Neural cell (in vitro differentiated cells): ENCODE results near the gene C14orf180. TPM values are rescaled to one million over a fixed set of nuclear protein-coding genes. Genes with fewer than 3 reads are reported as not detected.

ENCODE experiments used
- H2AFZ ChIP-seq: fragments of 200-600, 300-800 bp; sonication (generic), shearing (Covaris generic); 2 replicates; pipeline ENCODE4 v1.6.0; 2014; ENCODE audit warnings: low read depth, mild to moderate bottlenecking, antibody characterized with exemption, low read length, moderate library complexity
- H3F3A ChIP-seq: fragments of 200-600 bp; shearing (Covaris generic); 2 replicates; pipeline ENCODE4 v1.6.1; 2016; ENCODE audit warnings: mild to moderate bottlenecking, moderate library complexity, mixed read lengths, antibody characterized with exemption, low read length; ENCODE audit not compliant: insufficient read depth, poor library complexity, severe bottlenecking
- H3K27ac ChIP-seq: fragments of 200-600, 300-800 bp; sonication (generic), shearing (Covaris generic); 2 replicates; pipeline ENCODE4 v1.5.1; 2014; ENCODE audit warnings: mild to moderate bottlenecking, low read length, moderate library complexity
- H3K27me3 ChIP-seq: fragments of 300-800, 200-600 bp; sonication (generic), shearing (Covaris generic); 2 replicates; pipeline ENCODE4 v1.6.0; 2014; ENCODE audit warnings: mild to moderate bottlenecking, low read depth, low read length, moderate library complexity; ENCODE audit not compliant: insufficient read depth
- H3K36me3 ChIP-seq: fragments of 300-800, 200-600 bp; sonication (generic), shearing (Covaris generic); 2 replicates; pipeline ENCODE4 v1.5.1; 2014; ENCODE audit warnings: mild to moderate bottlenecking, antibody characterized with exemption, low read length, moderate library complexity; ENCODE audit not compliant: insufficient read depth
- H3K4me2 ChIP-seq: fragments of 300-800, 200-600 bp; sonication (generic), shearing (Covaris generic); 2 replicates; pipeline ENCODE4 v1.6.0; 2014; ENCODE audit warnings: mild to moderate bottlenecking, low read length
- H3K4me3 ChIP-seq: fragments of 300-800, 200-600 bp; sonication (generic), shearing (Covaris generic); 2 replicates; pipeline ENCODE4 v1.5.1; 2014; ENCODE audit warnings: mild to moderate bottlenecking, low read length, moderate library complexity
- H3K79me2 ChIP-seq: fragments of 200-600 bp; shearing (Covaris generic); replicated peaks from 2 replicates; pipeline ENCODE4 v1.6.0; 2014; ENCODE audit warnings: mild to moderate bottlenecking, low read length, moderate library complexity; ENCODE audit not compliant: insufficient read depth
- H3K9ac ChIP-seq: fragments of 300-800, 200-600 bp; sonication (generic), shearing (Covaris generic); 2 replicates; pipeline ENCODE4 v1.6.1; 2016; ENCODE audit warnings: mild to moderate bottlenecking, low read length, mixed read lengths
- H3K9me2 ChIP-seq: fragments of 200-600 bp; shearing (Covaris generic); 2 replicates; pipeline ENCODE4 v1.6.1; 2016; ENCODE audit warnings: mild to moderate bottlenecking, low read length, mixed read lengths; ENCODE audit not compliant: insufficient read depth
- H3K9me3 ChIP-seq: fragments of 200-600, 300-800 bp; sonication (generic), shearing (Covaris generic); 2 replicates; pipeline ENCODE4 v1.6.1; 2016; ENCODE audit warnings: mild to moderate bottlenecking, mixed run types, low read length, moderate library complexity, mixed read lengths
- H4K20me1 ChIP-seq: fragments of 200-600 bp; shearing (Covaris generic); 2 replicates; pipeline ENCODE4 v1.6.1; 2016; ENCODE audit warnings: mild to moderate bottlenecking, mixed run types; ENCODE audit not compliant: insufficient read depth
- EP300 ChIP-seq: fragments of 450-650 bp; conservative IDR thresholded peaks from 2 replicates; pipeline ENCODE4 v1.6.1; 2014; ENCODE audit warnings: antibody characterized with exemption, mild to moderate bottlenecking, moderate library complexity; ENCODE audit not compliant: poor library complexity, severe bottlenecking
- EZH2 ChIP-seq: fragments of 200-600, 300-800 bp; shearing (Covaris generic), sonication (generic); IDR thresholded peaks from 2 replicates; pipeline ENCODE4 v1.6.1; 2014; ENCODE audit warnings: antibody characterized with exemption, low read length, borderline replicate concordance, mild to moderate bottlenecking; ENCODE audit not compliant: insufficient read depth, poor library complexity, severe bottlenecking
- MXI1 ChIP-seq: fragments of 450-650 bp; conservative IDR thresholded peaks from 2 replicates; pipeline ENCODE4 v1.6.1; 2014; ENCODE audit warnings: antibody characterized with exemption, mild to moderate bottlenecking; ENCODE audit not compliant: poor library complexity, severe bottlenecking
- POLR2AphosphoS5 ChIP-seq: IDR thresholded peaks from 2 replicates; pipeline ENCODE4 v1.6.1; 2012
- RAD21 ChIP-seq: fragments of 450-650 bp; conservative IDR thresholded peaks from 2 replicates; pipeline ENCODE4 v1.6.1; 2014; ENCODE audit warnings: antibody characterized with exemption, mild to moderate bottlenecking, moderate library complexity
- SMC3 ChIP-seq: fragments of 450-650 bp; conservative IDR thresholded peaks from 2 replicates; pipeline ENCODE4 v1.6.1; 2014; ENCODE audit warnings: antibody characterized with exemption, mild to moderate bottlenecking, moderate library complexity; ENCODE audit not compliant: poor library complexity
- TAF1 ChIP-seq: IDR thresholded peaks from 2 replicates; pipeline ENCODE4 v1.6.1; 2012; ENCODE audit warnings: low read depth
- polyA plus RNA-seq: library from polyadenylated mRNA; depleted of rRNA; stranded (reverse); fragments of >200 nt; gene quantifications from 2 replicates; pipeline ENCODE4 v1.2.3, GENCODE V29; 2014
- TF ChIP-seq, protein P1 (sequence below): IDR thresholded peaks from 2 replicates; pipeline ENCODE4 v1.6.1; 2012; ENCODE audit warnings: borderline replicate concordance
- TF ChIP-seq, protein P2 (sequence below): fragments of 450-650 bp; IDR thresholded peaks from 2 replicates; pipeline ENCODE4 v1.5.1; 2014; ENCODE audit warnings: antibody characterized with exemption, mild to moderate bottlenecking, moderate library complexity; ENCODE audit not compliant: poor library complexity, severe bottlenecking

C14orf180 gene
- polyA plus RNA-seq, 1 donor from 2014 or later: not detected

DNA sequence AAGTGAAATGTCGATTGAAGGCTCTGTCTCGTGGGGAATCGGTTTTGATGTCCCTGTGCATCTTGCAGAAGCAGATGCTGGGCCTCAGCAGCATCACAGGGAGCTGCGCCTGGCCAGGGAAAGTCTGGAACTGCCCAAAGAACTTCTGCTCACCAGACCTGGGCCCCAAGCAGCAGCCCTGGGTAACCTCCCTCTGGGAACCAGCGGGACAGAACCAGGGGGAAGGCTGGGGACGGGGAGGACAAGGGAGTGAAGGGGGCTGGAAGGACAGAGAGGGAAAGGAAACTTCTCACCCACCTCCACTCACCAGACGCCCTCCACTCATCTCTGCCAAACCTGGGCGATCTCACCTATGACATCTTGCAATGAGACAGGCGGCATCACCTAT is 26.8 kb upstream of the C14orf180 start:
- TF ChIP-seq, protein P1, sequence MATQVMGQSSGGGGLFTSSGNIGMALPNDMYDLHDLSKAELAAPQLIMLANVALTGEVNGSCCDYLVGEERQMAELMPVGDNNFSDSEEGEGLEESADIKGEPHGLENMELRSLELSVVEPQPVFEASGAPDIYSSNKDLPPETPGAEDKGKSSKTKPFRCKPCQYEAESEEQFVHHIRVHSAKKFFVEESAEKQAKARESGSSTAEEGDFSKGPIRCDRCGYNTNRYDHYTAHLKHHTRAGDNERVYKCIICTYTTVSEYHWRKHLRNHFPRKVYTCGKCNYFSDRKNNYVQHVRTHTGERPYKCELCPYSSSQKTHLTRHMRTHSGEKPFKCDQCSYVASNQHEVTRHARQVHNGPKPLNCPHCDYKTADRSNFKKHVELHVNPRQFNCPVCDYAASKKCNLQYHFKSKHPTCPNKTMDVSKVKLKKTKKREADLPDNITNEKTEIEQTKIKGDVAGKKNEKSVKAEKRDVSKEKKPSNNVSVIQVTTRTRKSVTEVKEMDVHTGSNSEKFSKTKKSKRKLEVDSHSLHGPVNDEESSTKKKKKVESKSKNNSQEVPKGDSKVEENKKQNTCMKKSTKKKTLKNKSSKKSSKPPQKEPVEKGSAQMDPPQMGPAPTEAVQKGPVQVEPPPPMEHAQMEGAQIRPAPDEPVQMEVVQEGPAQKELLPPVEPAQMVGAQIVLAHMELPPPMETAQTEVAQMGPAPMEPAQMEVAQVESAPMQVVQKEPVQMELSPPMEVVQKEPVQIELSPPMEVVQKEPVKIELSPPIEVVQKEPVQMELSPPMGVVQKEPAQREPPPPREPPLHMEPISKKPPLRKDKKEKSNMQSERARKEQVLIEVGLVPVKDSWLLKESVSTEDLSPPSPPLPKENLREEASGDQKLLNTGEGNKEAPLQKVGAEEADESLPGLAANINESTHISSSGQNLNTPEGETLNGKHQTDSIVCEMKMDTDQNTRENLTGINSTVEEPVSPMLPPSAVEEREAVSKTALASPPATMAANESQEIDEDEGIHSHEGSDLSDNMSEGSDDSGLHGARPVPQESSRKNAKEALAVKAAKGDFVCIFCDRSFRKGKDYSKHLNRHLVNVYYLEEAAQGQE: no peak
- TF ChIP-seq TAF1 (no peak), EP300 (no peak), SMC3 (no peak), MXI1 (no peak), POLR2AphosphoS5 (no peak), EZH2 (no peak), RAD21 (no peak)
- TF ChIP-seq, protein P2, sequence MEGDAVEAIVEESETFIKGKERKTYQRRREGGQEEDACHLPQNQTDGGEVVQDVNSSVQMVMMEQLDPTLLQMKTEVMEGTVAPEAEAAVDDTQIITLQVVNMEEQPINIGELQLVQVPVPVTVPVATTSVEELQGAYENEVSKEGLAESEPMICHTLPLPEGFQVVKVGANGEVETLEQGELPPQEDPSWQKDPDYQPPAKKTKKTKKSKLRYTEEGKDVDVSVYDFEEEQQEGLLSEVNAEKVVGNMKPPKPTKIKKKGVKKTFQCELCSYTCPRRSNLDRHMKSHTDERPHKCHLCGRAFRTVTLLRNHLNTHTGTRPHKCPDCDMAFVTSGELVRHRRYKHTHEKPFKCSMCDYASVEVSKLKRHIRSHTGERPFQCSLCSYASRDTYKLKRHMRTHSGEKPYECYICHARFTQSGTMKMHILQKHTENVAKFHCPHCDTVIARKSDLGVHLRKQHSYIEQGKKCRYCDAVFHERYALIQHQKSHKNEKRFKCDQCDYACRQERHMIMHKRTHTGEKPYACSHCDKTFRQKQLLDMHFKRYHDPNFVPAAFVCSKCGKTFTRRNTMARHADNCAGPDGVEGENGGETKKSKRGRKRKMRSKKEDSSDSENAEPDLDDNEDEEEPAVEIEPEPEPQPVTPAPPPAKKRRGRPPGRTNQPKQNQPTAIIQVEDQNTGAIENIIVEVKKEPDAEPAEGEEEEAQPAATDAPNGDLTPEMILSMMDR: no peak
- Histone ChIP-seq H3K36me3 (no peaks in the 10 kb centered on the region), H4K20me1 (no peaks in the 10 kb centered on the region), H3K4me3 (no peak overlapping the region), H2AFZ (no peak overlapping the region), H3K9ac (no peak overlapping the region), H3K9me3 (no peaks in the 10 kb centered on the region), H3K9me2 (no peaks in the 10 kb centered on the region), H3F3A (no peaks in the 10 kb centered on the region), H3K4me2 (no peak overlapping the region), H3K27me3 (no peaks in the 10 kb centered on the region), H3K79me2 (no peaks in the 10 kb centered on the region), H3K27ac (no peak overlapping the region)

DNA sequence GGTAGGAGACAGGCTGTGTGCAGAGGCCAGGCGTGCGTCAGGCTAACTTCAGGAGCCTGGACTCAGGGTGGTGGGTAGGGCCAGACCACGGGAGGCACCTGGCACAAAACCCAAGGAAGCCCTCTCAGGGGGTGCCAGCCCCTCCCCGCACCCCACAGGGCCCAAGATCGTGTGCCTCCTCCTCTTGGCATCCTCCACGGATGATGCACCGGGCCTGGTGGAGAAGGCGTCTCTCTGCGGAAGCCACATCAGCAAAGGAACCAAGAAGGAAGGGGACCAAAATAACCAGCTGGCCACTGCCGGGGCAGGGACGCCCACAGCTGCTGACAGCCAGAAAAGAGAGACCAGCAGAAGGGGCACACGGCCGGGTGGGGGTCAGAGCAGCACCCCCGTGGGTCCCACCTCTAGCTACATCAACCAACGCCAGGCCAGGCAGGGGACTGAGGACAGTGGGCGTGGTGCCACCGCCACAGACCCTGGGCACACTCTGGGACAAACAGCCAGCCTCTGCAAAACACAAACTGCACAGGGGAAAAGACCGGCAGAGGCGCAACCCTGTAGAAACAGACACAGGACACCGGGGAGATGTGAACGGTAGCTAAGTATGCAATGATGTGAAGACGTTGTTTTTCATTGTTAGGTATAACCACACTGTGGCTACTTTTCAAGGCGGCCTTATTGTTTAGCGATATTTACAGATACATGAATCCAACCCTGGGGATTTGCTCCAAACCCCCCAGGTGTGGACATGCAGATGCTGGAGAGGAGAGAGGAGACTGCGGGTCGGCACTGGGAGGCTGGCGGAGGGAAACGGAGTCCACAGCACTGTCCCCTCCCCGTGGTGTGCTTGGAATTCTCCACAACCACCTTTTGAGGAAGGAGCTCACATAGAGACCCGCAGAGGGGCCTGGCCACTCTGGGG is 26.1 kb upstream of the C14orf180 start:
- H3K4me2 ChIP-seq: no peak overlapping the region
- H3F3A ChIP-seq: no peaks in the 10 kb centered on the region
- TF ChIP-seq, protein P1: no peak
- TF ChIP-seq SMC3: no peak
- TF ChIP-seq, protein P2: no peak
- no peak for TF ChIP-seq EZH2
- TF ChIP-seq POLR2AphosphoS5: no peak
- no peak for TF ChIP-seq MXI1
- TF ChIP-seq TAF1: no peak
- TF ChIP-seq EP300: no peak
- TF ChIP-seq RAD21: no peak
- H3K36me3 ChIP-seq: no peaks in the 10 kb centered on the region
- H3K9me3 ChIP-seq: no peaks in the 10 kb centered on the region
- H3K79me2 ChIP-seq: no peaks in the 10 kb centered on the region
- H3K27ac ChIP-seq: no peak overlapping the region
- no peak overlapping the region for H3K9ac ChIP-seq
- no peaks in the 10 kb centered on the region for H4K20me1 ChIP-seq
- no peak overlapping the region for H3K4me3 ChIP-seq
- no peaks in the 10 kb centered on the region for H3K27me3 ChIP-seq
- no peaks in the 10 kb centered on the region for H3K9me2 ChIP-seq
- H2AFZ ChIP-seq: no peak overlapping the region
